Upper lobe of left lung (tissue), 6 donors: Measurements from ENCODE around the gene PRKCH. TPM values are rescaled to one million over a fixed set of nuclear protein-coding genes. Genes with fewer than 3 reads are reported as not detected.

Source experiments
- ATAC-seq, 2 donors: fragments of 200-7000 bp; cut with Tn5 transposase; one replicate each; pipeline ENCODE4 v1.9.1; 2022; ENCODE audit warnings: mild to moderate bottlenecking in 2 of 2, moderate library complexity in 2 of 2; ENCODE audit not compliant: low FRiP score in 2 of 2
- DNase-seq, 2 donors: peaks; one replicate each; pipeline ENCODE4 v3.0.0-alpha.2; 2019 to 2020
- H3K27ac ChIP-seq, 4 donors: fragments of 200-600 bp; sonication (generic); one replicate each; pipeline ENCODE4 v1.5.1; 2016 to 2019
- H3K27me3 ChIP-seq, 4 donors: fragments of 200-600 bp; sonication (generic); one replicate each; pipeline ENCODE4 v1.5.1; 2017 to 2019
- H3K36me3 ChIP-seq, 4 donors: fragments of 200-600 bp; sonication (generic); one replicate each; pipeline ENCODE4 v1.5.1; 2016 to 2019
- H3K4me1 ChIP-seq, 4 donors: fragments of 200-600 bp; sonication (generic); one replicate each; pipeline ENCODE4 v1.5.1; 2018 to 2019
- H3K4me3 ChIP-seq, 4 donors: fragments of 200-600 bp; sonication (generic); one replicate each; pipeline ENCODE4 v1.5.1; 2017 to 2019; ENCODE audit warnings: mild to moderate bottlenecking in 2 of 4, moderate library complexity in 1 of 4
- H3K9me3 ChIP-seq, 4 donors: fragments of 200-600 bp; sonication (generic); one replicate each; pipeline ENCODE4 v1.5.1; 2018 to 2019
- EP300 ChIP-seq, 4 donors: sonication (generic); formaldehyde crosslinking; IDR thresholded peaks; one replicate each; pipeline ENCODE4 v1.5.1; 2017; ENCODE audit warnings: antibody characterized with exemption in 4 of 4, control low read depth in 2 of 4
- POLR2A ChIP-seq, 4 donors: fragments of 450-650 bp; IDR thresholded peaks; one replicate each; pipeline ENCODE4 v1.5.1; 2016 to 2017; ENCODE audit warnings: antibody characterized with exemption in 4 of 4, mild to moderate bottlenecking in 2 of 4
- POLR2AphosphoS5 ChIP-seq, 2 donors: sonication (generic); formaldehyde crosslinking; IDR thresholded peaks; one replicate each; pipeline ENCODE4 v1.5.1; 2017; ENCODE audit warnings: antibody characterized with exemption in 2 of 2
- WGBS, 2 donors: methylation state at CpG; one replicate each; pipeline ENCODE4 v1.1.5; 2017 to 2018; 5-methylcytosine and 5-hydroxymethylcytosine counted together
- total RNA-seq, 6 donors: library from RNA; depleted of rRNA in 4 of 6; stranded (reverse); fragments of >200 nt in 4 of 6; gene quantifications; one replicate each; pipeline versions ENCODE4 v1.1.0 to v1.2.1, GENCODE V29; 2016 to 2021
- TF ChIP-seq, protein P1 (sequence below), 6 experiments: fragments of 450-650 bp in 4 of 6; fragments of 200-600 bp in 2 of 6; sonication (generic) in 2 of 6; IDR thresholded peaks; one replicate each; pipeline ENCODE4 v1.5.1; 2016 to 2019; ENCODE audit warnings: antibody characterized with exemption in 6 of 6
- donor health status: DM: no; HTN: no; CAD: no; lungs with moderate emphysema.
- donor health status: DM: no; HTN: yes; CAD: no; lungs with severe emphysema.

The PRKCH gene
- total RNA-seq, 6 donors from 2014 or later, result 54.0 to 102 (median 76.6) TPM

DNA sequence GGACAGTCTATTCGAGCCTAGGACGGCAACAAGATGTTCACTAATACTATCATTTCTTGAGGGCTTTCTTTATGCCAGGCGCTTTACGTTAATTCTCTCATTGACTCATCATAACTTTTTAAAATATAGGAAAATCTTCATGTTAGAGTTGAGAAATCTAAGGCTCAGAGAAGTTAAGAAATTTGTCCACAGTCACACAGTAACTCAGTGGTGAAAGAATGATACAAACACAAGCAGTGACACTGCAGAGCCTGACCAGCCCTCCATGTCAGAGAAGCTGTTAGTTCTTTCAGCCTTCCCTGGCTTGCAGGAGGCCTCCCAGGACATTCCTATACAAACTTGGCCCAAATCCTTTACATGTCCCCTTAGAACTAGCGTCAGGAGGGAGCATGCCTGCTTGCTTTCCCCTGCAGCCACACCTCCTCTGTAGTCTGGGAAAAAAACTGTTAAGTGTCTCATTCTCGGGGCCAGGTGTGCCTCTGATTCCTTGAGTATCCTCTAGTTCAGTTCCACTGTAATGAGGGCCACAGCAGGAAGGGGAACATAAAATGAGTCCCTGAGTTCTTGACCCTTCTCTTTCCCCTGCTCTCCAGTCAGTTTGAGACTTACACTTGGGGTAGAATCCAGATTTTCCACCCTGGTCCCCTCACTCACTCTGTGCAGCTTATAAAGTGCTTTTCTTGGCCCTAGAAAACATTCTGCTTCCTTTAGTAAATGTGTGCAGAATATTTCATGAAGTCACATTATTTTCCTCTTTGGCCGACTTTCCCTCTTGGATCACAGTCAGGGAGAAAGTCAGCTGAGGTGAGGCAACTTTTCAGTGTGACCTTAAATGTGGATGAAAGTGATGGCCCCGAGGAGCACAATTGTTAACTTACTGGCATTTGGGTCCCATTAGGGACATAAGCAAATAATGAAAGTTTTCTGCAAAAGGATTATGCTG is 221.7 kb downstream of the PRKCH start:
- ATAC-seq (no peak), DNase-seq (no peak)
- 64 to 72% methylated on average over 8 of the region's 8 CpGs for WGBS, 2 donors
- Histone ChIP-seq H3K36me3 (peaks cover 6 to 27% (median 7%) of the 10 kb centered on the region in 4 donors), H3K9me3 (no peaks in the 10 kb centered on the region), H3K4me1 (peaks cover 34 to 47% (median 38%) of the 10 kb centered on the region in 4 donors), H3K4me3 (no peak overlapping the region), H3K27ac (peak overlapping the region; percentile 48 to 72 (median 62)), H3K27me3 (no peaks in the 10 kb centered on the region)
- TF ChIP-seq POLR2A (IDR thresholded peaks at IDR 0.05) (no peak), EP300 (IDR thresholded peaks at IDR 0.05) (peak in 1 of 4 donors; percentile 5), POLR2AphosphoS5 (IDR thresholded peaks at IDR 0.05) (peak in 1 of 2 donors; percentile 21)

DNA sequence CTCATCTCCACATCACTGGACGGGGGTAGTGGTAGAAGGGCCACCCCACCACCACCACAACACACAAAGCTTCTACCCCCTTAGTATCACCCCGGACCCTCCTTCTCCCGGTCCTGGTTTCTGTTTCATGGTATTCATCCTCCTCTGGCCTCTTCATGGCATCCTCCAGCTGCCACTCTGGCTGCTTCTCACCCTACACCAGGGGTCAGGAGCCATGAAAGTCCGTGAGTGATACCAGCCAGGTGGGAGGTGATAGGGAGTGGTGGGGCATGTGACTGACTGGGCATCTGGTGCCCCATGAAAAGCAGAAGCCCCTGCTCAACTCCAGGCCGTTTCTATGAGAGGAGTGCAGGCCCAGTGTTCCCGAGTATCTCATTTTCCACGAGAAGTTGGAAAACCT is 222.6 kb downstream of the PRKCH start:
- H3K27ac ChIP-seq, result peak overlapping the region; percentile 48 to 72 (median 62)
- 88 to 90% methylated on average over 7 of the region's 7 CpGs for WGBS, 2 donors
- peaks cover 28 to 41% (median 34%) of the 10 kb centered on the region in 4 donors for H3K4me1 ChIP-seq
- no peak for DNase-seq
- no peak for ATAC-seq
- peaks cover 6 to 33% (median 12%) of the 10 kb centered on the region in 4 donors for H3K36me3 ChIP-seq
- H3K27me3 ChIP-seq, result no peaks in the 10 kb centered on the region
- H3K4me3 ChIP-seq, result no peak overlapping the region
- no peaks in the 10 kb centered on the region for H3K9me3 ChIP-seq
- TF ChIP-seq EP300 (IDR thresholded peaks at IDR 0.05), result no peak
- TF ChIP-seq POLR2AphosphoS5 (IDR thresholded peaks at IDR 0.05), result no peak
- TF ChIP-seq POLR2A (IDR thresholded peaks at IDR 0.05), result no peak
- TF ChIP-seq, protein P1, sequence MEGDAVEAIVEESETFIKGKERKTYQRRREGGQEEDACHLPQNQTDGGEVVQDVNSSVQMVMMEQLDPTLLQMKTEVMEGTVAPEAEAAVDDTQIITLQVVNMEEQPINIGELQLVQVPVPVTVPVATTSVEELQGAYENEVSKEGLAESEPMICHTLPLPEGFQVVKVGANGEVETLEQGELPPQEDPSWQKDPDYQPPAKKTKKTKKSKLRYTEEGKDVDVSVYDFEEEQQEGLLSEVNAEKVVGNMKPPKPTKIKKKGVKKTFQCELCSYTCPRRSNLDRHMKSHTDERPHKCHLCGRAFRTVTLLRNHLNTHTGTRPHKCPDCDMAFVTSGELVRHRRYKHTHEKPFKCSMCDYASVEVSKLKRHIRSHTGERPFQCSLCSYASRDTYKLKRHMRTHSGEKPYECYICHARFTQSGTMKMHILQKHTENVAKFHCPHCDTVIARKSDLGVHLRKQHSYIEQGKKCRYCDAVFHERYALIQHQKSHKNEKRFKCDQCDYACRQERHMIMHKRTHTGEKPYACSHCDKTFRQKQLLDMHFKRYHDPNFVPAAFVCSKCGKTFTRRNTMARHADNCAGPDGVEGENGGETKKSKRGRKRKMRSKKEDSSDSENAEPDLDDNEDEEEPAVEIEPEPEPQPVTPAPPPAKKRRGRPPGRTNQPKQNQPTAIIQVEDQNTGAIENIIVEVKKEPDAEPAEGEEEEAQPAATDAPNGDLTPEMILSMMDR (IDR thresholded peaks at IDR 0.05), result no peak

DNA sequence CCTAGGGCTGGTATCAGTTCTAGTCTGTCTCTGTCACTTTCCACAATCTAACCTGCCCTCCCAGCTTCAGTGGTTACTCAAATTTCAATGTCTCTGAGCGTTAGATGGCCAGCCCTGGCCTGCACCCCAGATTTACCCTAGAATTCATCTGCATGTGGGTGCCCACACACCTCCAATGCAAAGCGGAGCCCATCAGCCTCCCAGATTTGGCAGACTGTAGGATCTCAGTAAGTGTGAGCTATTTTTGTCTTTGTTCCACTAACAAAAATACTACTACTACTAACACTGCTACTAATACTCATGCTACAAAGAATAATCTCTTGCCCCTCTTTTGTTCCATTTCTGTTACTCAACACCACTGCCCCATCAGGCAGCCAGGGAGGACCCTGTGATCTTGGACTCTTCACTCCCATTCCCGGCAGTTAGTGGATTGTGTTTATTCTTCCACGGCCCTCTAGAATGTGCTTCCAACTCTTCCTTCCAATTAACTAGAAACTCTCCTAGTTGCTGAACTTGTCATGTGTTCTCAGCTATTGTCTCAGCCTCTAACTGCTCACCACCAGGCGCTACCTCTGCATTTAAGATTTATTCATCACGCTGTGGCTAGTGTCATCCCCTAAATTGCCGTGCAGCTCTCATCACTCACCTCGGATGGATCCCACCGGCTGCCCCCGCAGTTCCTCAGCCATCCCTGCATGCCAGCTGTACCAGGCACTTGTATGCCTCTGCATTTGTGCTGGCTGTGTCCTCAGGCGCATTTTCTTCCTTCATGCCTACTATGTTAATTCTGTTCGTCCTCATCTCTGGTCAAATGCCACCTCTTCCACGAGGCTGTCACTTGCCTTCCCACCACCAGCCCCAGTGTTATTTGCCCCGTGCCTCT is 223.3 kb downstream of the PRKCH start:
- Histone ChIP-seq H3K36me3 (peaks cover 6 to 37% (median 18%) of the 10 kb centered on the region in 4 donors), H3K4me1 (peaks cover 28 to 41% (median 34%) of the 10 kb centered on the region in 4 donors), H3K4me3 (no peak overlapping the region), H3K9me3 (no peaks in the 10 kb centered on the region), H3K27ac (peak overlapping the region; percentile 48 to 72 (median 62)), H3K27me3 (no peaks in the 10 kb centered on the region)
- ATAC-seq (no peak), DNase-seq (no peak)
- WGBS, 2 donors, result 83 to 89% methylated on average over 14 of the region's 14 CpGs
- TF ChIP-seq EP300 (IDR thresholded peaks at IDR 0.05) (peak in 1 of 4 donors; percentile 3), POLR2A (IDR thresholded peaks at IDR 0.05) (no peak), POLR2AphosphoS5 (IDR thresholded peaks at IDR 0.05) (no peak)
- TF ChIP-seq, protein P1 (IDR thresholded peaks at IDR 0.05), result no peak

DNA sequence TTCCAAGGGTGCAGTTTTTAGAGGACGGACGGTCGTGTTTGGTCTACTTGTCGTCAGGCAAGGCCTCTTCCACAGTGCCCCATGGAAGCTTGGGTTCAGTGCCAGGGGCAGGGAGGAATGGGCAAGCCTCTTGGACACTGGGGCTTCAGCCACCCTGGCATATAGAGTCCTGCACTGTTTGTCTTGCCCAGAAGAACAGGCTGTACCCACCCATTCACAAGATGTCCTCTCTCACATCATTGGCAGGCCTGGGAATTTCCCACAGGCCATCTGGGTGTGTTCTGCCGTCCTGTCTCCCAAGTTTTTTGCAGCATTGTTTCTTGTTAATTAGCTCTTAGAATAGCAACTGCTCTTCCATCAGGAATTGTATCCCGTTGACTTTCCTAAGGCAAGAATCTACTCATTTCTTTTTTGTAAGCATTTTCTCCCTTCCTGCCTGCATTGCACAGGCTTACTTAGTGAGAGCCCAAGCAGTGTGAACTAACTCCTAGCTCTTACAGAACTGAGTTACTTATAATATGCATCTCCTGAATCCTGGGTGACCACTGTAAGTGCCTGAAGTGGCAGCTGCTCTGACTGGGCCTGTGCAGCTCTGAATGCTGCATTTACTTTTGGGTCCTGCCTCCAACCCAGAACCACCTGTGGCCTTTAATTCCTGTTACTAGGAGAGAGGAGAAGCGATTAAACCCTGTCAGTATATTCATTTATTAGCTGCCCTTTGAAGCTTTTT is 224.5 kb downstream of the PRKCH start:
- no peaks in the 10 kb centered on the region for H3K9me3 ChIP-seq
- DNase-seq (no peak), ATAC-seq (no peak)
- no peak overlapping the region for H3K4me3 ChIP-seq
- H3K27me3 ChIP-seq, result no peaks in the 10 kb centered on the region
- peaks cover 28 to 41% (median 34%) of the 10 kb centered on the region in 4 donors for H3K4me1 ChIP-seq
- WGBS, 2 donors, result 80 to 82% methylated on average over 7 of the region's 7 CpGs
- TF ChIP-seq, protein P1 (IDR thresholded peaks at IDR 0.05), result no peak
- peak in 1 of 2 donors; percentile 63 for TF ChIP-seq POLR2AphosphoS5 (IDR thresholded peaks at IDR 0.05)
- TF ChIP-seq EP300 (IDR thresholded peaks at IDR 0.05), result peak in 2 of 4 donors; percentile 86 to 91
- peaks cover 6 to 41% (median 19%) of the 10 kb centered on the region in 4 donors for H3K36me3 ChIP-seq
- peak overlapping the region in 3 of 4 donors; percentile 61 to 72 (median 64) for H3K27ac ChIP-seq
